T-helper 2 cell treated with Interferon-gamma antibody and Interleukin-4, amounts not matched to agents 100 ng/mL and 5 ng/mL, for 36 hours (primary cell): ENCODE measurements around the gene NLRP11. TPM values are rescaled to one million over a fixed set of nuclear protein-coding genes. Genes with fewer than 3 reads are reported as not detected.

ENCODE experiments used
- intact Hi-C: fragments of 100-400 bp; cut with micrococcal nuclease; formaldehyde crosslinking; loops from one replicate; pipeline ENCODE4 v1.15.1; 2023
- total RNA-seq: library from RNA; stranded (reverse); gene quantifications from 2 replicates; pipeline ENCODE4 v1.2.3, GENCODE V29; 2022

The NLRP11 gene
- not detected in 2 replicates for total RNA-seq

GRCh38 chr19:55831846-55832245 lies at the start of gene NLRP11:
TSS of gene NLRP11 (minus strand) at chr19:55831999. CDS start at chr19:55818174, 13,825 bp downstream.
- intact Hi-C loops, result no loop called here

DNA sequence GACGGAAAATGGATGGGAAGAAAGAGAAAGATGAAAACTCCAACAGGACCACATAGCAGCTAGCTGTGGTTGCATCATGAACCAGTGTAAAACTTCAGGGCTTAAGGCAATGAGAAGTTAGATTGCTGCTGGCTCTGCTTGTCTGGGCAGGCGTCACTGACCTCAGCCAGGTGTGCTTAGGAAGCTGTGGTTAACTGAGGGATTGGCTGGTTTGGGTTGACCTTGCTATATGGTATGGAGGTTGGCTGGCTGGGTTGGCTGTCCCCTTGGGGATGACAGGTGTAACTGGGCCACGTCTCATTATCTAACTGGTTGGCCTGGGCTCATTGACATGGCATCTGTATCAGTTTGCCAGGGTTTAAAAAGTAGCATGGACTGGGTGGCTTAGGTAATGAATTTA lies 45.4 kb upstream of the NLRP11 start:
- intact Hi-C loops, result no loop called here

DNA sequence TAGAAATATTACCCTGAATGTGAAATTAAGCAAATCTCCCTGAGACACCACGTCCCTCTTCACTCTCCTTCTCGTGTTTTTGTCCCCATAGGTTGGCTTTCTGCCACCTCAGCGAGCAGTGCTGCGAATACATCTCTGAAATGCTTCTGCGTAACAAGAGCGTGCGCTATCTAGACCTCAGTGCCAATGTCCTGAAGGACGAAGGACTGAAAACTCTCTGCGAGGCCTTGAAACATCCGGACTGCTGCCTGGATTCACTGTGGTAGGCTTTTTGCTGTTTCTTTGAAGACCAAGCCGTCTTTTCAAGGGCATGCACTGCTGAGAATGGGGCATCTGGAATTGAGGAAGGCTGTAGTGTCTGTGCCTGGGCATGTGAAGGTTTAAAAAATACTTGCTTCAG lies 38.9 kb upstream of the NLRP11 start:
- intact Hi-C loops, result no loop called here

- intact Hi-C loops, result no loop called here
Measured at GRCh38 chr19:55867101-55867500, 35.3 kb upstream of the NLRP11 start.

GRCh38 chr19:55866521-55866920 lies 34.7 kb upstream of the NLRP11 start:
- intact Hi-C loops, result no loop called here

- intact Hi-C loops, result no loop called here
Measured at GRCh38 chr19:55858969-55859368, 27.2 kb upstream of the NLRP11 start.

GRCh38 chr19:55858401-55858800 lies 26.6 kb upstream of the NLRP11 start:
- intact Hi-C loops, result no loop called here

GRCh38 chr19:55857974-55858373 lies 26.2 kb upstream of the NLRP11 start:
- intact Hi-C loops, result no loop called here

DNA sequence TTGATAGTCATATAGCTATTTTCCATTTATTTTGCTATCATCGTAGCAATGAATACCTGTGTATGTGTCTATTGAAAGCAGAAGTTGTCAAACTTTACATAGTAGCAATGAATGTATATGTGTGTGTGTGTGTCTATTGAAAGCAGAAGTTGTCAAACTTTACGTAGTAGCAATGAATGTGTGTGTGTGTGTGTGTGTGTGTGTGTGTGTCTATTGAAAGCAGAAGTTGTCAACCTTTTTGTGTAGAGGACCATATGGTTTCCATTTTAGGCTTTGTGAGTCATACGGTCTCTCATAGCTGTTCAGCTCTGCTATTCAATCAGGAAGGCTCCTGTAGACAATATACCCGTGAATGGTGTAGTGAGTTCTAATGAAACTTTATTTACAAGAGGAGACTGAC lies 25.4 kb upstream of the NLRP11 start:
- intact Hi-C loops, result no loop called here

DNA sequence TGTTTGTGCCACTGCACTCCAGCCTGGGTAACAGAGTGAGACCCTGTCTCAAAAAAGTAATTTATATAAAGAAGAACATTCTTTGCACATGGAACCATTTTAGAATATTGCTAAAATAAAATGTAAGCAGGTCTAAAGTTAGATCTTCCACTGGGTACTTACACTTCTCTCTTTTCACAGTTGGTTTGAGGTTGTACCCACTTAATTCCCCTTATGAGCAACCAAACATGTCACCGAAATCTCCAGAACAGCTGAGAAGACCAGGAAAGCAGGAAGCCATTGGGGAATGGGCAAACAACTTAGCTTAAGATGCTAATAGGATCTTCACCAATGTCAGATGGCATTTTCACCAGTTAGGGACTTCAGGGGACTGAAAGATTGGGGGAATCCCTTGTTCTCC lies 23.4 kb upstream of the NLRP11 start:
- intact Hi-C loops, result no loop called here

- intact Hi-C loops, result no loop called here
Measured at GRCh38 chr19:55838906-55839305, 7.1 kb upstream of the NLRP11 start.

DNA sequence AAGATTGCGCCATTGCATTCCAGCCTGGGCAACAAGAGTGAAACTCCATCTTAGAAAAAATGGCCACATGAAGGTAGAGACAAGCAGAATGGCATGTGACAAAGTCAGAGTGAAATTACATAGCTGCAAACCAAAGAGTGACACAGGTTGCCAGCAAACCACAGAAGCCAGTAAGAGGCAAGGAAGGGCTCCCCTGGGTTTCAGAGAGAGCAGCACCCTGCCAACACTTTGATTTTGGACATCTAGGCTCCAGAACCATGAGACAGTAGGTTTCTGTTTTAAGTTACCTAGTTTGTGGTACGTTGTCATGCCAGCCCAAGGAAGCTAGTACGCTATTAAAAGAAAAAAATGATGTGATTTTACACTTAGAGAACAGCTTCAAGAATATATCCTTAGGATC lies 6.5 kb upstream of the NLRP11 start:
- intact Hi-C loops, result no loop called here

DNA sequence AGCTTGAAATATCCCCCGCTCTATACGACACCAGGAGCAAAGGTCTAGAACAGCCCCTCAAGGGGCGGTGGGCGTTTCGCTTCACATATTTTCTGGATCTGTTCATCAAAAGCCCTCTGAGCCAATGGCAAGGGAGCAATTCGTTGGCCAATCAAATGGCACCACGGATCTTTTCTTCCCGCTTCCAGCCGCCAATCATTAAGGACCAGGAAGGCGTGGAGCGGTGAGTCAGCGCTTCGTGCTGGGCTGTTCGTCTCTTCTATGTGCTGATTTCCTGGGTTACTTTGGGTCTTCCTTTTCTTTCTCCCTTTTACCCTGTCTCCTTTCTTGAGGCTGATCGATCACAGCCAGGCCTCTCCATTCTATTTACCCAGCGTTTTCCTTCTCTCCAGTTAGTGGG lies 4.5 kb upstream of the NLRP11 start, which contains the start of gene NLRP4:
Gene NLRP4 (plus strand): TSS at position 201 of the 400 bp plus-strand sequence. CDS start 15,541 bp downstream, outside the sequence.
- intact Hi-C loops, result no loop called here

- intact Hi-C loops, result no loop called here
Measured at GRCh38 chr19:55832676-55833075, 877 bp upstream of the NLRP11 start.

- intact Hi-C loops, result no loop called here
Measured at GRCh38 chr19:55830656-55831055, 1.1 kb downstream of the NLRP11 start.

DNA sequence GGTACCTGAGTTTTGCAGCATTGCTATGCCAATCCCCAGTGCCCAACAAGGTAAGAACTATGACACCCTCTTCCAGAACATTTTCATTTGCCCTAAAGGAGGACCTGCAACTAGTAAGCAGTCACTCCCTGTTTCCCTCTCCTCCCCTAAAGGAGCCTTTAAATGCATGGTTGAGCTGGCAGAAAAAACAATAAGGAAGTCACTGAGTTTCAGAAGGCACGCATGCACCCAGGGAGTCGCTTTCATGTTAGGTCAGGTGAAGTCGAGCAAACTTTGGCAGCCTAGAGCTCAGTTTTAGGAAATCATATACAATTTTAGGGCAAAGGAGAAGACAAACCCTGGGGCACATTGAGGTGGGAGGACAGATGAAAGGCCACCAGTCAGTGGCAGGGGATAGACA lies 11.8 kb downstream of the NLRP11 start:
- intact Hi-C loops, result no loop called here

DNA sequence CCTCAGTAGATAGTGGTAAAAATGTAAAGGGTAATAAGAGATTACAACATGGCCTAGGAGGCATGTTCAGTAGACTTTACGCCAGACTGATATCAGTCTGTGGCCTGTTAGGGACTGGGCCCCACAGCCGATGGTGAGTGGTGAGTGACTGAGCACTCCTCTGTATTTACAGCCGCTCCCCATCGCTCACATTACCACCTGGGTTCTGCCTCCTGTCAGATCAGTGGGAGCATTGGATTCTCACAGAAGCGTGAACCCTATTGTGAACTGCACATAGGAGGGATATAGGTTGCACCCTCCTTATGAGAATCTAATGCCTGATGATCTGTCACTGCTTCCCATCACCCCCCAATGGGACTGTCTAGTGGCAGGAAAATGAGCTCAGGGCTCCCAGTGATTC lies 17.9 kb downstream of the NLRP11 start:
- intact Hi-C loops, result no loop called here

- intact Hi-C loops, result no loop called here
Measured at GRCh38 chr19:55812449-55812848, 19.4 kb downstream of the NLRP11 start.

GRCh38 chr19:55811340-55811739 lies 20.5 kb downstream of the NLRP11 start:
- intact Hi-C loops, result no loop called here

DNA sequence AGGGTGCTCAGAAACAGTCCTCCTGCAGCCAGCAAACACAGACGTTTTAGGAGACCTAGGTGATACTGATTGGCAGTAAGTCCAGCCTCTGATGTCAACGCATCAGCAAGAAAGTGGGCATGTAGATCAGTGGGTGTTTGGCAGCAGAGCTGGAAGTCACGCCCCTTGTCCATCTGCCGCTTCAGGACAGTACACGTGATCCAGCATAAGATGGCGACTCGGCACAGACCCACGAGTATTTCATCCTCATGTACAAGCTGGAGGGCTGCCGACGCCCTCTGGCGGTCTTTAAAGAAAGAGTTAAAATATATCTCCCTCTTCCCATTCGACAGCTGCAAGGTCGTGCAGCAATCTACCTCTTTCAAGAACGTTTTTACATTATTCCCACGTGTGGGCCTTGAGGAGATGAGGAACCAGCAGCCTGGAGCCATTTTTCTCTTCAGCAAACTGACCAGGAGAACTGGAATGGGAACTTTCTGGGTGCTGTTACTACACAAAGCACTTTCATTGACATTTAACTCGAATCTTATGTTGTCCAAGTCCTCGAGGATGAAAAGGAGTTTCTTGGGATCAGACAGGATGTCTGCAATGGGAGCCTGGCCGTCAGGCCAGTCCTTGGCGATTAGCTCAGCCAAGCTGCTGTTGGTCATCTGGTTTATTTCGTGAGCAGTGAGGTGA lies 22.3 kb downstream of the NLRP11 start:
- intact Hi-C loops, result loop anchor here (5.0 kb wide), 1 partner anchor 177 kb away; no protein-coding TSS in a partner anchor

GRCh38 chr19:55802281-55802680 lies 29.5 kb downstream of the NLRP11 start:
- intact Hi-C loops, result no loop called here

- intact Hi-C loops, result no loop called here
Measured at GRCh38 chr19:55801416-55801815, 30.4 kb downstream of the NLRP11 start.

DNA sequence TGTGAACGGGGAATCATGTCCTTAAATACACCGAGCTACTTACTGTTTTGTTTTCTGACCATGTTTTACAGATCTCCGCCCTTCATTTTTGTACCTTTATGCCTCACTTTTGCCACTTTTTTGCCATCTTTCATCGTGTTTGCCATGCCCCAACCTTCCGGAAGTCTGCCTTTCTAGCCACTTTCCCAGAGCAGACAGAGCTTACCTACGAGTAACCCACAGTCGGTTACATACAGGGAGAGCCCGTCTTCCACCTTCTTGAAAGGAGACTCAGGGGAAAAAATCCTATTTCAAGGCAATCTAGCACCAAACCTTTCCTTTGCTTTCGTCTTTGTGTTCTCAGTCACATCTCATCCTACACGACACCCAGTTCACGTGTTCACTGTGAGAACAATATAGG lies 36.8 kb downstream of the NLRP11 start:
- intact Hi-C loops, result no loop called here

GRCh38 chr19:55781112-55781511 lies 50.7 kb downstream of the NLRP11 start:
- intact Hi-C loops, result no loop called here
